Hindlimb muscle (tissue), 1 donor: ENCODE results near the gene ACOXL. TPM values are rescaled to one million over a fixed set of nuclear protein-coding genes. Genes with fewer than 3 reads are reported as not detected.

ENCODE experiments used
- DNase-seq: peaks from one replicate; pipeline ENCODE4 v3.0.0-alpha.2; 2013
- polyA plus RNA-seq: library from polyadenylated mRNA; unstranded; fragments of 120-200 nt; gene quantifications from one replicate; pipeline ENCODE4 v1.2.1, GENCODE V29; 2013; ENCODE audit not compliant: insufficient read length

The ACOXL gene
- polyA plus RNA-seq, 1 donor, result 0.32 TPM

- no peak for DNase-seq
Observed at GRCh38 chr2:110755491-110756078, 23.2 kb downstream of the ACOXL start.

DNA sequence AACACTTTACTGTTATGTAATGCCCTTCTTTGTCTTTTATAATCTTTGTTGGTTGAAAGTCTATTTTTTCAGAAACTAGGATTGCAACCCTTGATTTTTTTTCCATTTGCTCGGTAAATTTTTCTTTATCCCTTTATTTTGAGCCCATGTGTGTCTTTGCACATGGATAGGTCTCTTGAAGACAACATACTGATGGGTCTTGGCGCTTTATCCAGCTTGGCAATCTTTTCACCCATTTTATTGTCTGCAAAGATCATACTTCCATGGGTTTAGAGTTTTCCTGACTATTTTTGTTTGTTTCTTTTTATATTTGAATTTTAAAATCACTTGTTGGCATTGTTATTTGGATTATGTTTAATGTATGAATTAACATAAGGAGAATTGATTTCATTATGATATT lies 27.0 kb downstream of the ACOXL start:
- no peak for DNase-seq

- no peak for DNase-seq
Observed at GRCh38 chr2:110764931-110765330, 32.6 kb downstream of the ACOXL start.

DNA sequence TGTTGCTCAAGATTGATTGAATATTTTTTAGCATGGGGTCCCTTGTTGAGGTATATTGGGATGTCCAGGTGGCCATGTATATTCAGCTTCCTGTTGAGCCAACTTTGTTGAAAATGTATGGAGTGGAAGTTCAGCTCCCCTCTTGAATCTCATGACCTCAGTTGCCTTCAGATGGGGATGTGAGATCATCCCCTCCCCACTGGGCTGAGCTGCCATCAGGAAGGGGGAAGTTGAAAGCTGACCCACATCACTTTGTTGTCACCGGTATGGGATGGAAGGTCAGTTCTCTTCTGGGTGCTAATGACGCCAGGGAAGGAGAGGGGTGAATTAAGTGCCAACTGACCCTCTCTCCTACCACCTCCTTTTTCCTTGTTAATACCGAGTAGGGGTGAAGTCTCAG lies 33.9 kb downstream of the ACOXL start:
- no peak for DNase-seq

DNA sequence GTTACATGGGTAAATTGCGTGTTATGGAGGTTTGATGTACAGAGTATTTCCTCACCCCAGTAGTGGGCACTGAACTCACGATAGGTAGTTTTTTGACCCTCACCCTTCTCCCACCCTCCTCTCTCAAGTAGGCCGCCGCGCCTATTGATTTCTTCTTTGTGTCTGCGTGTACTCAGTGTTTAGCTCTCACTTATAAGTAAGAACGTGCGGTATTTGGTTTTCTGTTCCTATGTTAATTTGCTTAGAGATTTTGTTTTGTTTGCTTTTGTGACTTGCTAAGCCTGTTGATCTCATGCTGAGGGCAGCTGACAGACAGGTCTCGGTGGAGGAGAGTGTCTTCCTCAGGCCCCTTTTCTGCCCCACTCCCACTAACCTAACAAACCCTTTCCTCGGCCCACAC lies 36.2 kb downstream of the ACOXL start:
- no peak for DNase-seq

DNA sequence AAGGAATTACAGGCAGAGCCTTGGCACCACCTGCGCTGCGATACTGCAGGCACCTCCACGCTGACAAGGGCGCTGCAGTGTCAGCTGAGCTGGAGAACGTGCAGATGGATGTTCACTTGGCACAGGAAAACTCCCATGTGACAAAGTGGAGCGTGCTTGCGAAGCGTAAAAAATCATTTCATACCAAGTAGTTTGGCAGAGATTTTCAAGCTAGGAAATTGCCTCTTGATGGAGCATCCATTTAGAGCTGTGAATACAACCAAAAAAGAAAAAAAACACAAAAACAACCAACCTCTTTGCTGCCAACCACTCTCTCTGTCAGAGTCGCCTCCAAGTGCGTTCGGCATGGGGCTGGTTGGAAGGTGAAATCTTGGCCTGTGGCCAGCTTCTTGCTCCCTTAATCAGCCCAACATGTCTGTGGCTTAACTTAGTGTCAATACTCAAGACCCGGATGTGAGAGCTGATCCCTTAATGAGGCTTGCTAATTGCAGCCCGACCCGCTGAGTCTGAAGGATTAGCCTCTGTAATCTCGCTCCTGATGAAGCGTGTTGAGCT lies 38.1 kb downstream of the ACOXL start:
- peak; percentile 69 for DNase-seq

GRCh38 chr2:110770959-110771431 lies 38.6 kb downstream of the ACOXL start:
- peak; percentile 85 for DNase-seq

- peak; percentile 53 for DNase-seq
Observed at GRCh38 chr2:110771547-110772382, 39.4 kb downstream of the ACOXL start.

DNA sequence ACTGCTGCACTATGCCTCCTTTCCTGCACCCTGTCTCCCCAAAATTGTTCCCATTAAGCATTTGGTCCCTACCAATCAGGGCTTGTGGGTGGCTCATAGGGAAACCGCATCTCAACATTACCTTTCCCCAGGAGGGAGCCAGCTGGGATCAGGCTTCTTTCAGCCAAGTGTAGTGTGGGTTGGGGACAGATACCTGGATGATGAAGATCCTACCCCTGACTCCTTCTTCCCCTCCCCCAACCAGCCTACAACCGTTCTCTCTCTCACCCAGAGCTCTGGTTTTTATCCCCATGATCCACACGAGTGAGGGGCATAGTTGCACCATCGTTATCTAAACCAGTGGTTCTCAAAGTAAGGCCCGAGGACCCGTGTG lies 40.0 kb downstream of the ACOXL start:
- no peak for DNase-seq

DNA sequence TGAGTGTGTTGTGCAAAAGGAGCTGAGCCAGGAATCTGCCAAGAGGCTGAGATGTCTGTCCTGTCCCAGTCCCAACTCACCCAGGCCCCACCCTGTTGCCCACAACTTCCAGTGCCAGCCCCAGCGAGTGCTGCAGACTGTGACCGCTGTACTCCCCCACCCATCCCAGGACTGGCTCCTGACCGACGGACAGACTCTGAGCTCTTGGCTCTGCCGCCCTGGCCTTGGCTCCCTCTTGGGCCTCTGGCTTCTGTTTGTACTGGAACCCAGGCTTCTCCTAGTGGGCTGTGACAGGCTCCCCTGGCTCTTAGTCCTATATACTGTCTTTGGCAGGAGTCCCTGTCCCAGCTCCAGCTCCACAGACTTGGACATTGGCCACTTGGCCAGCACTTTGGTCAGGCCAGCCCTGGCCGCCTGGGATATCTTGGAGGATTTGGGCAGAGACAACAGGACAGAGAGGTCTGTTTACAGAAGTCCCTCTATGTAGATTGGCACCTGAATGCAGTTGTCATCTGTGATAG lies 41.1 kb downstream of the ACOXL start:
- peak; percentile 43 for DNase-seq

GRCh38 chr2:110774701-110775100 lies 42.3 kb downstream of the ACOXL start:
- DNase-seq, result no peak

GRCh38 chr2:110777531-110778311 lies 45.3 kb downstream of the ACOXL start:
- peak; percentile 38 for DNase-seq

DNA sequence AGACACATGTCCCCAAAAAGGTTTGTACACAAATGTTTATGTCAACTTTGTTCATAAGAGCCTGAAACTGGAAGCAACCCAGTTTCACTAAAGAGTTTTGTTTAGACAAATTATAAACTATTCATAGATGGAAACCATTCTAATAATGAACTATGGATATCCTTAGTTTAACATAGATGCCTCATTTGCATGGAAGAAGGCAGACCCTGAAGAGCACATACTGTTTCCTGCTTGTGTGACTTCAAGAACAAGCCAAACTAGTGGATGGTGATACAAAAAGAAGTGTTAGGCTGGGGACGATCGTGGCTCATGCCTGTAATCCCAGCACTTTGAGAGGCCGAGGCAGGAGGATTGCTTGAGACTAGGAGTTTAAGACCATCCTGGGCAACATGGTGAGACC lies 48.1 kb downstream of the ACOXL start:
- DNase-seq, result no peak

GRCh38 chr2:110783196-110783873 lies 51.0 kb downstream of the ACOXL start:
- DNase-seq, result no peak

GRCh38 chr2:110784047-110784631 lies 51.8 kb downstream of the ACOXL start:
- no peak for DNase-seq

GRCh38 chr2:110785439-110785838 lies 53.1 kb downstream of the ACOXL start:
- DNase-seq, result no peak

GRCh38 chr2:110788976-110789375 lies 56.6 kb downstream of the ACOXL start:
- no peak for DNase-seq

DNA sequence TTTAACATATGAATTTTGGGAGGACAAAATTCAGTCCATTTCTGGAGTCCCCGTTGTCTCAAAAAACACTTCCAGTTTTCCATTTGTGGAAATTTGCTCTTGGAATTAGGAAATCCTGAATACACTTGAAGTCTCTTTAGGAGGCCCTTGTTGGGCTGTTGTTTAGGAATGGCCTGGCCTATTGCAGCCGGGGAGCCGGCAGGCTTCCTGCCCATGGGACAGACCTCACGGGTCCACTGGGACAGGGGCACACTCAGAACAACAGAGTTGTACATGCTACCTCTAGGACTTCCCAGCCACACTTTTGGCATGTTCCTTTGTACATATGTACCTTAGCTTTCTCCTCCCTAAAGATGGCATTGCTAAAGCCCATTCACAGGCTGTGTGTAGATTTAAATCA lies 57.3 kb downstream of the ACOXL start:
- DNase-seq, result no peak

DNA sequence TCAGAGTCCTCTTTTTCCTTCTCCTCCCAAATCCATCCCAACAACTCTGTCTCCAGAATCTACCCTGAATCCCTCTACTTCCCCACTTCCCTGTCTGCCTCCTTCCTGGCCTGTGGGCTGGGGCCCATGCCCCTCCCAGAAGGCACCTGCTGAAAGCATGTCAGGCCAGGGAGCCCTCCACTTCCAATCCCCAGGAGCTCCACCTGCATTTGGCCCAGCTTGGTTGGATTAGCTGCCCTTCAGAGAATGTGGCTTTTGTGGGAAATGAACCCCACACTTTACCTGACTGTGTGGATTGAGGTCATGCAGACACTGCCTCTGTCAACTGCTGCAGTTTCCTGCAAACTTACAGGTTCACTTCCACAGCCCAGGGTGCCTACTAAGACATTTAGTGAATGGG lies 58.5 kb downstream of the ACOXL start:
- DNase-seq, result no peak

DNA sequence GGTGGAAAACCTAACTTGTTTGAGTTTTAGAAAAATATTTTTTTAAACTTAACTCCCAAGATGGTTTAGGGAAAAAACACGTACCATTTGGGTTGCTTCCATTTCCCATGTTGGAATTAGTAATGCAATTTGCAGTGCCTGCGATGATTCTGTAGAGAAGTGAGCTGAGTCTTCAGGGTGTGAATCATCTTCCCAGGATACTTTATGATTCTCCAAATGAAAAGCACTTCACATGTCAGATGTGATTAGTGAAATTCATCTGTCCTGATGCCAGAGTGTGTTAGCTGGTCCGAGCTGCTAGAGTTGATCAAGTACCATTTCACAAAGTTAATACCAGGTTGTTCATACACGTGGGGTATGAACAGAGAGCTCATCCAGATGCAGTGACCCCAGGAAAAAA lies 59.1 kb downstream of the ACOXL start:
- DNase-seq, result no peak

GRCh38 chr2:110793034-110793433 lies 60.7 kb downstream of the ACOXL start:
- no peak for DNase-seq

GRCh38 chr2:110794390-110794789 lies 62.0 kb downstream of the ACOXL start:
- DNase-seq, result no peak
